Neural crest cell (in vitro differentiated cells): ENCODE results near the gene SLC1A2. TPM values are rescaled to one million over a fixed set of nuclear protein-coding genes. Genes with fewer than 3 reads are reported as not detected.

ENCODE experiments used
- DNase-seq: peaks from one replicate; pipeline ENCODE4 v3.0.0; 2021; ENCODE audit warnings: low read depth, mixed read lengths, low spot score
- H3K27ac Mint-ChIP-seq: one replicate; pipeline ENCODE4 v1.8.0; 2021; ENCODE audit warnings: mild to moderate bottlenecking, mixed read lengths; ENCODE audit not compliant: unreplicated experiment
- H3K27me3 Mint-ChIP-seq: 2 replicates; pipeline ENCODE4 v1.8.0; 2021; ENCODE audit warnings: low read depth, mild to moderate bottlenecking, mixed read lengths
- H3K36me3 Mint-ChIP-seq: 2 replicates; pipeline ENCODE4 v1.8.0; 2021; ENCODE audit warnings: low read depth, mild to moderate bottlenecking, mixed read lengths
- H3K4me1 Mint-ChIP-seq: 2 replicates; pipeline ENCODE4 v1.8.0; 2021; ENCODE audit warnings: mixed read lengths
- H3K4me3 Mint-ChIP-seq: one replicate; pipeline ENCODE4 v1.8.0; 2021; ENCODE audit warnings: mild to moderate bottlenecking, mixed read lengths
- H3K9me3 Mint-ChIP-seq: 2 replicates; pipeline ENCODE4 v1.8.0; 2021; ENCODE audit warnings: mixed read lengths
- CTCF ChIP-seq: fragments of 200-600 bp; sonication (generic); conservative IDR thresholded peaks from 2 replicates; pipeline ENCODE4 v1.5.0; 2021; ENCODE audit warnings: antibody characterized with exemption, mild to moderate bottlenecking
- total RNA-seq: library from RNA; stranded (reverse); gene quantifications from 2 replicates; pipeline ENCODE4 v1.2.1, GENCODE V29; 2021

The SLC1A2 gene
- total RNA-seq, 1 donor from 2014 or later, result 2.7 TPM

GRCh38 chr11:35420371-35420770 is 1.0 kb upstream of the SLC1A2 start:
- H3K27ac Mint-ChIP-seq, result no peak overlapping the region
- no peak for TF ChIP-seq CTCF
- peak overlapping the region; percentile 74 for H3K4me3 Mint-ChIP-seq
- H3K27me3 Mint-ChIP-seq, result peaks cover 99% of the 10 kb centered on the region
- H3K4me1 Mint-ChIP-seq, result peaks cover 14% of the 10 kb centered on the region
- no peaks in the 10 kb centered on the region for H3K9me3 Mint-ChIP-seq
- no peaks in the 10 kb centered on the region for H3K36me3 Mint-ChIP-seq
- DNase-seq, result no peak

DNA sequence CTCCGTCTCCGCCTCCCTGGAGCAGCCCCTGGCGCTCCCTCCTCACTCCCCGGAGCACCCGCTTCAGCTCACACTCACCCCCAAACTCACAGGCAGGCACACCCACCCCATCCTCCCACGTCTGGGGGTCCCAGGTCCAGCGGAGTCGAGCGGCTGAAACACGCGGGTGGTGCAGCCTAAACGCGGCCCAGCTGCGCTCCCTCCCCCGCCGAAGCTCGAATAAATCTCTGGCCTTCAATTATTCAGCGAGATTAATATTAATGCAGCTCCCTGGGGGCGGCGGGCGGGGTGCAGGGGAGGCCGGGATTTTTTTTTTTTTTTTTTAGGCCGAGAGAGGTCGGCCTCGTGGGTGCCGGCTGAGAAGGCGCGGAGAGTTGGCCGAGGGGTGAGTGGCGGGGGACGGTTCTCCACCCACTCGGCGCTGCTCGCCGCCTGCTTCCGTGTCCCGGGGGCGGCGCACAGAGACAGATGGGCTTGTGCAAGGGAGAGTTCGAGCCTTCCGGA is 524 bp upstream of the SLC1A2 start:
- peaks cover 99% of the 10 kb centered on the region for H3K27me3 Mint-ChIP-seq

DNA sequence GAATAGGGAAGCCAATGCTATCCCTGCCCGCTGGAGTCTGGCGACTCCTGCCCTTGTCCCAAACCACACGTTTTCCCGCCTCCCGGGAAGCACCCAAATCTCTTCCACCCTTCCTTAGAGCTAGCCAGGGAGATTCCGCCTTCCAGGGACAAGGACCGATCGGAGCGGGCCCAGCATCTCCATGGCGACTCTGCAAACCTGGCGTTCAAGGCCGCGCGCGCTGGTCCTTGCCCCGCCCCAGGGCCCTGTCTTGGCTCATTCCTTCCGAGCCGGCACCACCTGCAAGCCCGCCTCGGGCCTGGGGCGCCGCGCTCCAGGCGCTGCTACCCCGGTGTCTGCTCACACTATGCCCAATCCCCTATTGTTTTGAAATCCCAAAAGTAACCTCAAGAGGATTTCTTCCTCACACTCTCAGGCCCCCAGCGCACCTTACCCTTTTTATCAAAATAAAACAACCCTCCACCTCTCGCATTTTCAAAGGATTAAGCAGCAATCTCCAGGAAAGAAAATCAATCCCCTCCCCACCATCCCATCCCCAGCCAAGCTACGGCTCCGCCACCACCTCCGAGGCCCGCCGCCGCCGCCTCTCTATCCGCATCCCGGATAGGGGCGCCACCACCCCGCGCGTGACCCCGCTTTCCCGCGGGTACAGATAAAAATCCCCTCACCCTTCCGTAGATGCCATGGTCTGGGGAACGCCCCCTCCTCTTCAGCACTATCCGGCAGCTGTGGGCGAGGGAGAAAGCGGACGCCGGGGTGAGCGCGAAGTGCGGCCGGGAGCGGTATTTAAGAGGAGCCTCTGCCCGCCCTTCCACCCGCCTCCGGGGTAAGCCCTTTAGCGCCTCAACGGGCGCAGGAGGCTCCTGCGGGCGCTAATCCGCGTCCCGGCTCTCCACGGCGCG is 825 bp downstream of the SLC1A2 start:
- Mint-ChIP-seq H3K27me3 (peaks cover 99% of the 10 kb centered on the region), H3K36me3 (no peaks in the 10 kb centered on the region), H3K4me3 (peak overlapping the region; percentile 90), H3K27ac (no peak overlapping the region), H3K9me3 (no peaks in the 10 kb centered on the region), H3K4me1 (peaks cover 26% of the 10 kb centered on the region)
- DNase-seq, result peak; percentile 32
- TF ChIP-seq CTCF, result no peak

More for the DNA sequence above, 524 bp upstream of the SLC1A2 start:
- peak overlapping the region; percentile 74 for H3K4me3 Mint-ChIP-seq
- H3K27ac Mint-ChIP-seq, result no peak overlapping the region
- no peak for TF ChIP-seq CTCF
- H3K9me3 Mint-ChIP-seq, result no peaks in the 10 kb centered on the region
- DNase-seq, result no peak
- peaks cover 18% of the 10 kb centered on the region for H3K4me1 Mint-ChIP-seq
- no peaks in the 10 kb centered on the region for H3K36me3 Mint-ChIP-seq

- H3K4me3 Mint-ChIP-seq, result no peak overlapping the region
Measured at GRCh38 chr11:35415487-35415886, 3.9 kb downstream of the SLC1A2 start.

GRCh38 chr11:35414776-35415175 is 4.6 kb downstream of the SLC1A2 start:
- DNase-seq, result no peak
- H3K9me3 Mint-ChIP-seq, result no peaks in the 10 kb centered on the region
- peaks cover 90% of the 10 kb centered on the region for H3K27me3 Mint-ChIP-seq
- H3K4me1 Mint-ChIP-seq, result peaks cover 21% of the 10 kb centered on the region
- no peaks in the 10 kb centered on the region for H3K36me3 Mint-ChIP-seq
- H3K27ac Mint-ChIP-seq, result no peak overlapping the region
- no peak overlapping the region for H3K4me3 Mint-ChIP-seq
- TF ChIP-seq CTCF, result no peak

More at GRCh38 chr11:35415487-35415886, 3.9 kb downstream of the SLC1A2 start:
- H3K9me3 Mint-ChIP-seq, result no peaks in the 10 kb centered on the region
- TF ChIP-seq CTCF, result no peak
- DNase-seq, result no peak
- peaks cover 93% of the 10 kb centered on the region for H3K27me3 Mint-ChIP-seq
- H3K36me3 Mint-ChIP-seq, result no peaks in the 10 kb centered on the region
- no peak overlapping the region for H3K27ac Mint-ChIP-seq
- peaks cover 25% of the 10 kb centered on the region for H3K4me1 Mint-ChIP-seq
